GM12891 (cell line): ENCODE data around the gene CSNK1G1.

Experiments
- PAX5 ChIP-seq: IDR thresholded peaks from 2 replicates; pipeline ENCODE4 v1.6.1; 2011; ENCODE audit warnings: low read length, moderate library complexity, mild to moderate bottlenecking; ENCODE audit not compliant: insufficient read depth, severe bottlenecking
- POLR2A ChIP-seq: IDR thresholded peaks from 2 replicates; pipeline ENCODE4 v1.6.1; 2011; ENCODE audit warnings: low read depth, low read length, control low read depth
- POLR2AphosphoS5 ChIP-seq: IDR thresholded peaks from 2 replicates; pipeline ENCODE4 v1.6.1; 2011; ENCODE audit warnings: low read depth, low read length, control low read depth
- SPI1 ChIP-seq: IDR thresholded peaks from 2 replicates; pipeline ENCODE4 v1.6.1; 2011; ENCODE audit warnings: low read depth, low read length, control low read depth
- TAF1 ChIP-seq: IDR thresholded peaks from 2 replicates; pipeline ENCODE4 v1.6.1; 2011; ENCODE audit warnings: low read depth, low read length, control low read depth

DNA sequence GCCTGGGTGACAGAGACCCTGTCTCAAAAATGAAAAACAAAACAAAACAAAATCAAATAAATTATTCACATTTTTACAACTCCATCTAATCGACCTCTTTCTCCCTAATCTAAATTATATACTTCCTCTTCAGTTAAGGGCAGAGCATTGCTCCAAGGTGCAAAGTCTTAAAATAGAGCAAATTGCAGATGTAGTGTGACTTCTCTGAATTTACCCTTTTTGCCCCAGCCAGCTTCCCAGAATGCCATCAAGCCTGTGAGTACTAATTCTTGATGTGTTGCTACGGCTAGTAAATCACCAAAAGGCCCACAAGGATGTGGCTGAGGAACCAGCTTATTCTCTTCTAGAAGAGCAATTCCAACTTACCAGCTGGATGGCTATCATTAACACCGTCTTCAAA, 139.8 kb downstream of the CSNK1G1 start:
- TF ChIP-seq POLR2A (no peak), TAF1 (no peak), POLR2AphosphoS5 (no peak), PAX5 (no peak), SPI1 (no peak)
